ENCODE data around the gene ST7.

Gene ST7

DNA sequence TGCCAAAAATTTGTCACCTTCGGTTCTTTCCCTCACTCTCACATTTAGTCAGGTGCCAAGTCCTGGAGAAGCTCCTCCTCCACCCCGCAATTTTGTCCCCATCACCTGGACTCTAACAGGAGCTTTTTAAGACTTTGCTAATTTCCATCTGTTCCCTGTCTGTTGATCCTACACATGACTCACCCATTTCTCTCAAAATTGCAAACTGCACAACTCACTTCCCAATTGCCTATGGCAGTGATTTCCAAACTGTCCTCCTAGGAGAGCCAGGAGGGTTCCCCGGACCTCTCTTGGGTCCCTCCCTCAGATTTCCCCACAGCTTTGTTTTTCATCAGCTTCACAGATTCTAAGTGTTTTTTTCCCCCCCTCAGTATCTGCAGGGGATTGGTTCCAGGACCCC is 249.2 kb downstream of the ST7 start:
- TF ChIP-seq, protein P1, sequence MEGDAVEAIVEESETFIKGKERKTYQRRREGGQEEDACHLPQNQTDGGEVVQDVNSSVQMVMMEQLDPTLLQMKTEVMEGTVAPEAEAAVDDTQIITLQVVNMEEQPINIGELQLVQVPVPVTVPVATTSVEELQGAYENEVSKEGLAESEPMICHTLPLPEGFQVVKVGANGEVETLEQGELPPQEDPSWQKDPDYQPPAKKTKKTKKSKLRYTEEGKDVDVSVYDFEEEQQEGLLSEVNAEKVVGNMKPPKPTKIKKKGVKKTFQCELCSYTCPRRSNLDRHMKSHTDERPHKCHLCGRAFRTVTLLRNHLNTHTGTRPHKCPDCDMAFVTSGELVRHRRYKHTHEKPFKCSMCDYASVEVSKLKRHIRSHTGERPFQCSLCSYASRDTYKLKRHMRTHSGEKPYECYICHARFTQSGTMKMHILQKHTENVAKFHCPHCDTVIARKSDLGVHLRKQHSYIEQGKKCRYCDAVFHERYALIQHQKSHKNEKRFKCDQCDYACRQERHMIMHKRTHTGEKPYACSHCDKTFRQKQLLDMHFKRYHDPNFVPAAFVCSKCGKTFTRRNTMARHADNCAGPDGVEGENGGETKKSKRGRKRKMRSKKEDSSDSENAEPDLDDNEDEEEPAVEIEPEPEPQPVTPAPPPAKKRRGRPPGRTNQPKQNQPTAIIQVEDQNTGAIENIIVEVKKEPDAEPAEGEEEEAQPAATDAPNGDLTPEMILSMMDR (IDR thresholded peaks at IDR 0.05): no peak
- TF ChIP-seq ZFX (IDR thresholded peaks at IDR 0.05; ENCODE audit: borderline replicate concordance): no peak
- H3K27ac ChIP-seq: no peak overlapping the region

- TF ChIP-seq, protein P1 (IDR thresholded peaks at IDR 0.05): no peak
- no peak overlapping the region for H3K27ac ChIP-seq
Measured at GRCh38 chr7:117203205-117203604, 249.9 kb downstream of the ST7 start.

DNA sequence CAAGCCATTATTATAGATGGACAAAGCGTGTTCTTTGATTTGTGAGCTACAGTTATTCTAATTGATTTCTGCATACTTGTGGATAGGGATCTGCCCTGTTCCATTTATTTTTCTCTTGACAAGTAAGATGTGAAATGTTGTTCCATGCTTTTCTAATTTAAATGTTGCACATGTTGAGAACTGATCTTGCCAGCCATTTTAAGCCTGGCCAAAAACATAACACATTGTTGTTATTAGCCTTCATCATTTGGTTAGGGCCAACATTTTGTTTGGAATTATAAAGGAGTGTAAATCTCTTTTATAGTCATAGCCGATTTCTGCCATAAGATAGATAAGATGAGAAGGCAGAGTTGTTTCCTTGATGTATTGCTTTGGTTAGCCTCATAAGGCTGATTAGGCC is 252.6 kb downstream of the ST7 start:
- no peak overlapping the region for H3K27ac ChIP-seq
- TF ChIP-seq, protein P1 (IDR thresholded peaks at IDR 0.05): no peak
- TF ChIP-seq ZFX (IDR thresholded peaks at IDR 0.05; ENCODE audit: borderline replicate concordance): no peak

GRCh38 chr7:117208257-117208656 is 255.0 kb downstream of the ST7 start:
- H3K27ac ChIP-seq: no peak overlapping the region
- TF ChIP-seq, protein P1 (IDR thresholded peaks at IDR 0.05): no peak
- TF ChIP-seq ZFX (IDR thresholded peaks at IDR 0.05; ENCODE audit: borderline replicate concordance): no peak

- TF ChIP-seq, protein P1 (IDR thresholded peaks at IDR 0.05): no peak
- no peak for TF ChIP-seq ZFX (IDR thresholded peaks at IDR 0.05; ENCODE audit: borderline replicate concordance)
- H3K27ac ChIP-seq: no peak overlapping the region
Measured at GRCh38 chr7:117210397-117210796, 257.1 kb downstream of the ST7 start.

GRCh38 chr7:117210908-117211307 is 257.6 kb downstream of the ST7 start:
- no peak overlapping the region for H3K27ac ChIP-seq

GRCh38 chr7:117211614-117212013 is 258.3 kb downstream of the ST7 start:
- TF ChIP-seq, protein P1 (IDR thresholded peaks at IDR 0.05): no peak
- no peak for TF ChIP-seq ZFX (IDR thresholded peaks at IDR 0.05; ENCODE audit: borderline replicate concordance)
- H3K27ac ChIP-seq: no peak overlapping the region

More at GRCh38 chr7:117210908-117211307, 257.6 kb downstream of the ST7 start:
- TF ChIP-seq ZFX (IDR thresholded peaks at IDR 0.05; ENCODE audit: borderline replicate concordance): no peak
- TF ChIP-seq, protein P1 (IDR thresholded peaks at IDR 0.05): no peak

Measured in 22Rv1 (cell line).